Gastroesophageal sphincter (tissue), 4 donors: ENCODE measurements around the gene EVC. TPM values are rescaled to one million over a fixed set of nuclear protein-coding genes. Genes with fewer than 3 reads are reported as not detected.

Source experiments
- ATAC-seq: fragments of 150-250 bp; one replicate; pipeline ENCODE4 v1.9.1; 2016; ENCODE audit warnings: mild to moderate bottlenecking, moderate library complexity
- H3K27ac ChIP-seq, 4 donors: fragments of 200-600 bp; sonication (generic) in 3 of 4; 1 replicate in 3 of 4; 2 replicates in 1 of 4; pipeline ENCODE4 v1.5.1; 2016 to 2019
- H3K27me3 ChIP-seq: fragments of 200-600 bp; sonication (generic); one replicate; pipeline ENCODE4 v1.5.1; 2019
- H3K36me3 ChIP-seq, 2 donors: fragments of 200-600 bp; sonication (generic); one replicate each; pipeline ENCODE4 v1.5.1; 2019; ENCODE audit warnings: control low read depth in 1 of 2
- H3K4me1 ChIP-seq, 3 donors: fragments of 200-600 bp; sonication (generic); 1 replicate in 2 of 3; 2 replicates in 1 of 3; pipeline ENCODE4 v1.5.1; 2016 to 2019; ENCODE audit warnings: control low read depth in 2 of 3
- H3K4me3 ChIP-seq, 2 donors: fragments of 200-600 bp; sonication (generic); one replicate each; pipeline ENCODE4 v1.5.1; 2019; ENCODE audit warnings: mild to moderate bottlenecking in 1 of 2, moderate library complexity in 1 of 2
- H3K9me3 ChIP-seq, 3 donors: fragments of 200-600 bp; sonication (generic); one replicate each; pipeline ENCODE4 v1.5.1; 2017 to 2019; ENCODE audit warnings: control low read depth in 2 of 3
- EP300 ChIP-seq: sonication (generic); formaldehyde crosslinking; IDR thresholded peaks from one replicate; pipeline ENCODE4 v1.6.1; 2017; ENCODE audit warnings: antibody characterized with exemption, mild to moderate bottlenecking
- POLR2A ChIP-seq, 2 donors: fragments of 450-650 bp; IDR thresholded peaks; one replicate each; pipeline ENCODE4 v1.6.1; 2017; ENCODE audit warnings: antibody characterized with exemption in 2 of 2, mild to moderate bottlenecking in 2 of 2, moderate library complexity in 1 of 2
- POLR2AphosphoS5 ChIP-seq: sonication (generic); formaldehyde crosslinking; IDR thresholded peaks from one replicate; pipeline ENCODE4 v1.6.1; 2017; ENCODE audit warnings: antibody characterized with exemption
- WGBS, 2 donors: methylation state at CpG; one replicate each; pipeline ENCODE4 v1.1.5; 2018; ENCODE audit warnings: low coverage in 1 of 2; 5-methylcytosine and 5-hydroxymethylcytosine counted together
- total RNA-seq, 4 donors: library from RNA; depleted of rRNA; stranded (reverse); fragments of >200 nt; gene quantifications; one replicate each; pipeline ENCODE4 v1.1.0, GENCODE V29; 2016
- TF ChIP-seq, protein P1 (sequence below), 4 experiments: fragments of 200-600 bp in 2 of 4; fragments of 450-650 bp in 2 of 4; sonication (generic) in 1 of 4; IDR thresholded peaks; one replicate each; pipeline ENCODE4 v1.5.1; 2017 to 2019; ENCODE audit warnings: antibody characterized with exemption in 4 of 4, mild to moderate bottlenecking in 2 of 4, moderate library complexity in 2 of 4

Gene EVC
- total RNA-seq, 4 donors from 2014 or later = 17.8 to 53.7 (median 38.1) TPM

DNA sequence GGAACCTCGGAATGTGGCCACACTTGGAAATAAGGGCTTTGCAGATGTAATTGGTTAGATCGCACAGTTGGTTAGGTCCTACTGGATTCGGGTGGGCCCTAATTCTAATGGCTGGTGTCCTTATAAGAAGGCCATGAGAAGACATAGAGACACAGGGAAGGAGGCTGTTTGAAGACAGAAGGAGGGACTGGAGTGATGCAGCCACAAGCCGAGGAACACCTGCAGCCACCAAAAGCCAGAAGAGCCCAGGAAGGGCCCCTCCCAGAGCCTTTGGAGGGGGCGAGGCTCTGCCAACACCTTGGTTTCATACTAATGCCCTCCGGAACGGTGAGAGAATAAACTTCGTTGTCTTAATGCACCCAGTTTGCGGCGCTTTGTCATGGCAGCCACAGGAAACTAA is 47.0 kb downstream of the EVC start:
- TF ChIP-seq, protein P1, sequence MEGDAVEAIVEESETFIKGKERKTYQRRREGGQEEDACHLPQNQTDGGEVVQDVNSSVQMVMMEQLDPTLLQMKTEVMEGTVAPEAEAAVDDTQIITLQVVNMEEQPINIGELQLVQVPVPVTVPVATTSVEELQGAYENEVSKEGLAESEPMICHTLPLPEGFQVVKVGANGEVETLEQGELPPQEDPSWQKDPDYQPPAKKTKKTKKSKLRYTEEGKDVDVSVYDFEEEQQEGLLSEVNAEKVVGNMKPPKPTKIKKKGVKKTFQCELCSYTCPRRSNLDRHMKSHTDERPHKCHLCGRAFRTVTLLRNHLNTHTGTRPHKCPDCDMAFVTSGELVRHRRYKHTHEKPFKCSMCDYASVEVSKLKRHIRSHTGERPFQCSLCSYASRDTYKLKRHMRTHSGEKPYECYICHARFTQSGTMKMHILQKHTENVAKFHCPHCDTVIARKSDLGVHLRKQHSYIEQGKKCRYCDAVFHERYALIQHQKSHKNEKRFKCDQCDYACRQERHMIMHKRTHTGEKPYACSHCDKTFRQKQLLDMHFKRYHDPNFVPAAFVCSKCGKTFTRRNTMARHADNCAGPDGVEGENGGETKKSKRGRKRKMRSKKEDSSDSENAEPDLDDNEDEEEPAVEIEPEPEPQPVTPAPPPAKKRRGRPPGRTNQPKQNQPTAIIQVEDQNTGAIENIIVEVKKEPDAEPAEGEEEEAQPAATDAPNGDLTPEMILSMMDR (IDR thresholded peaks at IDR 0.05) = no peak
- TF ChIP-seq POLR2A (IDR thresholded peaks at IDR 0.05) = no peak
- TF ChIP-seq EP300 = no peak
- TF ChIP-seq POLR2AphosphoS5 = no peak
- no peak overlapping the region for H3K27ac ChIP-seq
- no peak overlapping the region for H3K4me3 ChIP-seq
- peaks cover 0 to 9% (median 0%) of the 10 kb centered on the region in 3 donors for H3K9me3 ChIP-seq
- peaks cover 0 to 88% of the 10 kb centered on the region in 2 donors for H3K36me3 ChIP-seq
- ATAC-seq = no peak
- H3K27me3 ChIP-seq = no peaks in the 10 kb centered on the region
- WGBS, 2 donors = 83 to 95% methylated on average over 3 to 9 of the region's 10 CpGs
- no peaks in the 10 kb centered on the region for H3K4me1 ChIP-seq

DNA sequence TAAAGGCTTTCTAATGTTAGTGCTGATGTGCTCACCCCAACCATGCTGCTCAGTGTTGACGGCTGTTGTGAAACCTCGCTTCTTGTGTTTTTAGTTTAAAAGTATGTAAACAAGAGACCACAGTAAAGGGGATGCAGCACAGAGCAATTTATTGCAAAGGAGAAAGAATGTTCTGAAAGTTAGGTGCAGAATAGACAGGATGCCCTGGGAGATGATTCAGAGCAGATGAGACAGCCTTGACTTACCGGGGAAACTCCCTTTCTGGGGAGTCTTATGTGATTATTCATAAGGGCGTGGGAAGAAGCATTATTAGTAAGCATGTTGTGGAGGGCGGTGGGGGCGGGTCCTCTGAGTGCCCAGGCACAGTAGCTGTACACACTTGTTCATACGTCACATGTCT is 47.7 kb downstream of the EVC start:
- Histone ChIP-seq H3K4me3 (no peak overlapping the region), H3K27ac (no peak overlapping the region), H3K9me3 (peaks cover 0 to 9% (median 0%) of the 10 kb centered on the region in 3 donors), H3K4me1 (no peaks in the 10 kb centered on the region), H3K36me3 (peaks cover 0 to 80% of the 10 kb centered on the region in 2 donors), H3K27me3 (no peaks in the 10 kb centered on the region)
- WGBS, 2 donors = 51 to 72% methylated on average over 6 to 7 of the region's 7 CpGs
- TF ChIP-seq EP300 = no peak
- no peak for TF ChIP-seq POLR2A (IDR thresholded peaks at IDR 0.05)
- TF ChIP-seq POLR2AphosphoS5 = no peak
- TF ChIP-seq, protein P1 (IDR thresholded peaks at IDR 0.05) = no peak
- no peak for ATAC-seq

DNA sequence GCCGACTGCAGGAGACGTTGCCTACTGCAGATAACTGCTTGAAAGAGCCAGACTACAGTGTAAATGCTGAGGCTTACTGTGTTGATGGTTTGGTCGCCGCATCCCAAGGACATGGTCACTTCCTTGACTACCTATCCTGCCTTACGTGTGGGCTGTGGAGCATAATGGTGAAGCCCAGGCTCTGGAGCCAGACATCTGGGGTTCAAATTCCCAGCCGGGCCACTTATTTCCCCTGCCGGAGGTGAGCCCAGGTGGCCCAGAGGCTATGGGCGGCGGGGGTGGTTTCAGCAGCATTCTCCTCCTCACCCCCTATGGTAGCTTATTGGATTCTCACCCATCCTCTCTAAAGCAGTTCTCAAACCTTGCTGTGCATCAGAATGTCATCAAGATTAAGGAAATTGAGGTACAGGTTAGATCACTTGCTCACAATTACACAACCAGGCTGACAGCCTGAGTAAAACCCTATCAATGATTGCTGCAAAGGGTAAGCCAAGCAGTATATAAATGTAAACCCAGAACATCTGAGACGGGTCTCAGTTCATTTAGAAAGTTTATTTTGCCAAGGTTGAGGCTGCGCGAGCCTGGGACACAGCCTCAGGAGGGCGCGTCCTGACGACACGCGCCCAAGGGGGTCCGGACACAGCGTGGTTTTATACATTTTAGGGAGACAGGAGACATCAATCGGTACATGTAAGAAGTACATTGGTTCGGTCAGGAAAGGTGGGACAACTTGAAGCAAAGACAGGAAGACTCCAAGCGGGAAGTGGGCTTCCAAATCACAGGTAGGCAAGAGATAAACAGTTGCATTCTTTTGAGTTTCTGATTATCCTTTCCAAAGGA is 48.5 kb downstream of the EVC start:
- Histone ChIP-seq H3K27ac (no peak overlapping the region), H3K36me3 (peaks cover 0 to 73% of the 10 kb centered on the region in 2 donors), H3K27me3 (no peaks in the 10 kb centered on the region), H3K4me3 (no peak overlapping the region), H3K4me1 (no peaks in the 10 kb centered on the region), H3K9me3 (peaks cover 0 to 9% (median 0%) of the 10 kb centered on the region in 3 donors)
- TF ChIP-seq EP300 = no peak
- TF ChIP-seq, protein P1 (IDR thresholded peaks at IDR 0.05) = no peak
- no peak for TF ChIP-seq POLR2A (IDR thresholded peaks at IDR 0.05)
- no peak for TF ChIP-seq POLR2AphosphoS5
- no peak for ATAC-seq
- WGBS, 2 donors = 76 to 85% methylated on average over 17 to 18 of the region's 22 CpGs

DNA sequence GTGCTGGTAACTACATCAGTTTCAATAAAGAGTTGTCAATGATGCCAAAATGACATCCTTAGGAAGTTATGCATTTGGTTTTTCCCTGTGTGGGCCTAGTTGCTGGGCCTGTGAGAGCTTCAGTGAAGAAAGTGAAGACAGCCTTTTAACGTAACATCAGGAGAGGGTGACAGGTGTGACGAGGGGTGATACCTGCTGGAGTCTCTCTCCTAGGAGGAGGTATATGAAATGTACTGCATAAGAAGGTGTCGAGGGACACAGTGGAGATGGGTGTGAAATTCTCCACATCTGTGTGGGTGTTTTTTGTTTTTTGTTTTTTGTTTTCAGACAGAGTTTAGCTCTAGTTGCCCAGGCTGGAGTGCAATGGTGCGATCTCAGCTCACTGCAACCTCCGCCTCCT is 49.2 kb downstream of the EVC start:
- H3K27me3 ChIP-seq = no peaks in the 10 kb centered on the region
- H3K27ac ChIP-seq = no peak overlapping the region
- peaks cover 0 to 65% of the 10 kb centered on the region in 2 donors for H3K36me3 ChIP-seq
- 79 to 92% methylated on average over 3 to 5 of the region's 5 CpGs for WGBS, 2 donors
- no peak overlapping the region for H3K4me3 ChIP-seq
- TF ChIP-seq EP300 (no peak), POLR2A (IDR thresholded peaks at IDR 0.05) (no peak), POLR2AphosphoS5 (no peak)
- TF ChIP-seq, protein P1 (IDR thresholded peaks at IDR 0.05) = no peak
- ATAC-seq = no peak
- peaks cover 0 to 9% (median 0%) of the 10 kb centered on the region in 3 donors for H3K9me3 ChIP-seq
- H3K4me1 ChIP-seq = no peaks in the 10 kb centered on the region
